GM19025 (cell line): ENCODE data around the gene P4HA1.
"Not testable (repeated sequence)": the region's sequence is repeated elsewhere in the genome, so short reads cannot be mapped to it uniquely, and the experiment has no call there.

Experiments used
- ATAC-seq: cut with Tn5 transposase; IDR thresholded peaks from one replicate; pipeline ENCODE4 v1.9.1; 2021; ENCODE audit warnings: mild to moderate bottlenecking, low read depth, moderate library complexity; ENCODE audit not compliant: unreplicated experiment

P4HA1 gene

GRCh38 chr10:72984618-72985017 is 112.0 kb downstream of the P4HA1 start:
- ATAC-seq, result not testable (repeated sequence)

- ATAC-seq, result no peak
These were observed 114.7 kb downstream of the P4HA1 start for GRCh38 chr10:72981882-72982529.

GRCh38 chr10:72981028-72981881 is 115.4 kb downstream of the P4HA1 start:
- ATAC-seq, result no peak

DNA sequence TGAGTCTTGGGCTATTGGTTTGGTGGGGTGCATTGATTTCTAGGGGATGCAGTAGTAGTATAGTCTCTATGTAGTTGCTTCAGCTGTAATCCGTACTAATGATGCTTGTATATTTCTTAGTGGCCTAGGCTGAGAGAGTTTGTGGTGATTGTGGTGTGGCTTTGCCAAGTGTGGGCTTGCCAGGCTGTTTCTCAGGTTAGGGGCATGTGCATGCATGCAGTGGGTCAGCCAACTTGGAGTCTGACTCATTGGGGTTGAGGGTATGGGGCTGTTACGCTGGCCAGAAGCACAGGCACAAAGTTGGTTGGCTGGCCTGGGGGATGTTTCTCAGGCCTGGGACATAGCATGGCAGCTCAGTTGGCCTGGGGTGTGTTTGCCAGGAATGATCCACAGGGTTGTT is 116.3 kb downstream of the P4HA1 start:
- no peak for ATAC-seq

DNA sequence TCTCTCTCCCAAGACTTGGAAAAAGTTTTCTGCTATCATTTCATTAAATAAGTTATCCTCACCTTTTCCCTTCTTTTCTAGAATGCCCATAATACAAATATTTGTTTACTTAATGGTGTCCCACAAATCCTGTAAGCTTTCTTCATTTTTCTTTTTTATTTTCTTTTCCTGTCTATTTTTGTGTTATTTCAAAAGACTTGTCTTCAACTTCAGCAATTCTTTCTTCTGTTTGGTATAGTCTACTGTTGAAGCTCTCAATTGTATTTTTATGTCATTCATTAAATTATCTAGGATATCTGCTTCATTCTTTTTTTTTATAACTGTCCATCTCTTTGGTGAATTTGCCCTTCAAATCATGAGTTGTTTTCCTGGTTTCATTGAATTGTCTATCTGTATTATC is 117.0 kb downstream of the P4HA1 start:
- ATAC-seq, result no peak

DNA sequence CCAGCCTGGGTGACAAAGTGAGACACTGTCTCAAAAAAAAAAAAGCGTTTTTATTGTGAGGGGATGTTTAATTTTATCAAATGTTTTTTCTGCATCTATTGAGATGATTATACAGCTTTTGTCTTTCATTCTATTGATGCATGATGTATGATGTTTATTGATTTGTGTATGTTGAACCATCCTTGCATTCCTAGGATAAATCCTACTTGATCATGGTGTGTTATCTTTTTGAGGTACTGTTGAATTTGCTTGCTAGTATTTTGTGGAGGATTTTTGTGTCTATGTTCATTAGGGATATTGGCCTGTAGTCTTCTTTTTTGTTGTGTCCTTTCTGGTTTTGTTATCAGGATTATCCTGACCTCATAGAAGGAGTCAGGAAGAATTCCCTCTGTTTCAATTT is 119.8 kb downstream of the P4HA1 start:
- ATAC-seq, result no peak
